Mesodermal cell (in vitro differentiated cells): ENCODE results near the gene TAPBP.

Experiments
- H3K27ac ChIP-seq: 2 replicates; pipeline ENCODE4 v1.7.0; 2013; ENCODE audit warnings: mild to moderate bottlenecking, low read depth, low read length, moderate library complexity; ENCODE audit not compliant: severe bottlenecking
- H3K36me3 ChIP-seq: 2 replicates; pipeline ENCODE4 v1.7.1; 2013; ENCODE audit warnings: mild to moderate bottlenecking, low read length, moderate library complexity; ENCODE audit not compliant: control insufficient read depth, insufficient read depth
- H3K4me1 ChIP-seq: one replicate; pipeline ENCODE4 v1.7.1; 2013; ENCODE audit warnings: mild to moderate bottlenecking, low read length; ENCODE audit not compliant: insufficient read depth, control insufficient read depth, poor library complexity, severe bottlenecking
- H3K4me3 ChIP-seq: 2 replicates; pipeline ENCODE4 v1.7.0; 2013; ENCODE audit warnings: low read length, control low read depth, mild to moderate bottlenecking; ENCODE audit not compliant: insufficient read depth, poor library complexity, severe bottlenecking; ENCODE audit errors: extremely low read depth
- H3K9me3 ChIP-seq: 2 replicates; pipeline ENCODE4 v1.7.1; 2013; ENCODE audit warnings: mild to moderate bottlenecking, low read length, moderate library complexity; ENCODE audit not compliant: control insufficient read depth
- WGBS, 2 experiments: methylation state at CpG; one replicate each; pipeline ENCODE4 v1.1.5; 2013; ENCODE audit warnings: missing lambda C conversion rate in 2 of 2; ENCODE audit not compliant: insufficient coverage in 2 of 2; 5-methylcytosine and 5-hydroxymethylcytosine counted together

The TAPBP gene

GRCh38 chr6:33319939-33320314 lies 6.0 kb upstream of the TAPBP start:
- Histone ChIP-seq H3K4me1 (peaks cover 30% of the 10 kb centered on the region), H3K36me3 (peaks cover 43% of the 10 kb centered on the region), H3K9me3 (no peaks in the 10 kb centered on the region), H3K27ac (peak overlapping the region; percentile 20), H3K4me3 (no peak overlapping the region)
- 93 to 95% methylated on average over 3 of the region's 3 CpGs for WGBS, 2 experiments

GRCh38 chr6:33318426-33319073 lies 4.7 kb upstream of the TAPBP start:
- Histone ChIP-seq H3K4me1 (peaks cover 36% of the 10 kb centered on the region), H3K27ac (peak overlapping the region; percentile 88), H3K36me3 (peaks cover 43% of the 10 kb centered on the region), H3K4me3 (peak overlapping the region; percentile 58), H3K9me3 (no peaks in the 10 kb centered on the region)
- WGBS, 2 experiments, result 56 to 79% methylated on average over 4 to 5 of the region's 8 CpGs

GRCh38 chr6:33317669-33318425 lies 4.0 kb upstream of the TAPBP start, which contains the start of gene ZBTB22:
Gene ZBTB22, minus strand, starts transcription at chr6:33317744. Its CDS starts 828 bp downstream, at chr6:33316916.
- WGBS, 2 experiments, result 0 to 2% methylated on average over 28 to 32 of the region's 44 CpGs
- H3K27ac ChIP-seq, result peak within 1 kb of the TSS; percentile 88
- H3K4me1 ChIP-seq, result peaks cover 36% of the 10 kb centered on the region
- peaks cover 43% of the 10 kb centered on the region for H3K36me3 ChIP-seq
- H3K9me3 ChIP-seq, result no peaks in the 10 kb centered on the region
- peak within 1 kb of the TSS; percentile 58 for H3K4me3 ChIP-seq

GRCh38 chr6:33317419-33317668 lies 3.5 kb upstream of the TAPBP start:
- no CpG with 5 or more reads among the region's 27 CpGs for WGBS, 2 experiments
- Histone ChIP-seq H3K9me3 (no peaks in the 10 kb centered on the region), H3K27ac (peak overlapping the region; percentile 88), H3K4me1 (peaks cover 36% of the 10 kb centered on the region), H3K36me3 (peaks cover 43% of the 10 kb centered on the region), H3K4me3 (peak overlapping the region; percentile 58)

GRCh38 chr6:33316603-33317418 lies 2.9 kb upstream of the TAPBP start:
- 79 to 82% methylated on average over 14 to 19 of the region's 19 CpGs for WGBS, 2 experiments

GRCh38 chr6:33315793-33316602 lies 2.1 kb upstream of the TAPBP start:
- H3K4me1 ChIP-seq, result peaks cover 34% of the 10 kb centered on the region
- H3K36me3 ChIP-seq, result peaks cover 38% of the 10 kb centered on the region
- H3K4me3 ChIP-seq, result no peak overlapping the region
- H3K9me3 ChIP-seq, result no peaks in the 10 kb centered on the region
- no peak overlapping the region for H3K27ac ChIP-seq
- WGBS, 2 experiments, result 96% methylated on average over 7 to 11 of the region's 17 CpGs

More at GRCh38 chr6:33316603-33317418, 2.9 kb upstream of the TAPBP start:
- Histone ChIP-seq H3K27ac (no peak overlapping the region), H3K4me3 (peak overlapping the region; percentile 58), H3K4me1 (peaks cover 36% of the 10 kb centered on the region), H3K9me3 (no peaks in the 10 kb centered on the region), H3K36me3 (peaks cover 43% of the 10 kb centered on the region)

- H3K36me3 ChIP-seq, result peaks cover 30% of the 10 kb centered on the region
- no peak overlapping the region for H3K27ac ChIP-seq
- peaks cover 26% of the 10 kb centered on the region for H3K4me1 ChIP-seq
- no peak overlapping the region for H3K4me3 ChIP-seq
- no peaks in the 10 kb centered on the region for H3K9me3 ChIP-seq
- 92 to 93% methylated on average over 45 to 47 of the region's 47 CpGs for WGBS, 2 experiments
These were observed 1.3 kb upstream of the TAPBP start for GRCh38 chr6:33314943-33315792.

GRCh38 chr6:33314515-33314942 lies 651 bp upstream of the TAPBP start:
- H3K36me3 ChIP-seq, result peaks cover 27% of the 10 kb centered on the region
- WGBS, 2 experiments, result 90% methylated on average over 2 of the region's 10 CpGs; no CpG with 5 or more reads in 1 of the 2 experiments
- peak overlapping the region; percentile 69 for H3K27ac ChIP-seq
- peaks cover 21% of the 10 kb centered on the region for H3K4me1 ChIP-seq
- H3K4me3 ChIP-seq, result peak overlapping the region; percentile 62
- H3K9me3 ChIP-seq, result no peaks in the 10 kb centered on the region

GRCh38 chr6:33313105-33313708 lies 671 bp downstream of the TAPBP start:
- Histone ChIP-seq H3K4me3 (peak overlapping the region; percentile 62), H3K36me3 (peaks cover 16% of the 10 kb centered on the region), H3K9me3 (no peaks in the 10 kb centered on the region), H3K4me1 (peaks cover 9% of the 10 kb centered on the region), H3K27ac (peak overlapping the region; percentile 69)
- WGBS, 2 experiments, result 0 to 1% methylated on average over 28 to 33 of the region's 33 CpGs
